GM18498 (cell line): Measurements from ENCODE around the gene DLG5.

Experiments
- ATAC-seq: cut with Tn5 transposase; IDR thresholded peaks from one replicate; pipeline ENCODE4 v1.9.1; 2021; ENCODE audit warnings: mild to moderate bottlenecking, moderate library complexity; ENCODE audit not compliant: unreplicated experiment

The DLG5 gene

GRCh38 chr10:77944519-77944918 lies 18.0 kb upstream of the DLG5 start:
- no peak for ATAC-seq

- ATAC-seq = no peak
Measured at GRCh38 chr10:77943121-77943901, 16.8 kb upstream of the DLG5 start.

GRCh38 chr10:77941790-77942189 lies 15.2 kb upstream of the DLG5 start:
- no peak for ATAC-seq

GRCh38 chr10:77940627-77941026 lies 14.1 kb upstream of the DLG5 start:
- no peak for ATAC-seq

DNA sequence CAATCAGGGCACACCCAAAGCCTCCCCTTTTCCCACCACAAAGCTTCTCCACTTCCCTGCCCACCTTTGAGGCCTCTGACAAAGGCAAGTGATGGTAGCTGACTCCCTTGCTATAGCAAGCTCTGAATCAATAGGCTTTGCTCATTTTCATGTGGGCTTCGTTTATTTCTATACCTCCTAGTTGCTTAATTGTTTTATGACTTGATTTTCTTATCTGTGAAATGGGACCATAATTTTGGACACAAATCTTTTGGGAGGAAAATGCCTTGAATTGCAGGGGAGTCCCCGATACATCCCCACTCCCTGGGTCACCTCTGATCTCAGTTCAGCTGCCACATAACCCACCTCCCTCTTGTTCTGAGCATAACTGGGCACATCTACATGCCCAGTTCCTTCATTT lies 13.7 kb upstream of the DLG5 start:
- no peak for ATAC-seq

DNA sequence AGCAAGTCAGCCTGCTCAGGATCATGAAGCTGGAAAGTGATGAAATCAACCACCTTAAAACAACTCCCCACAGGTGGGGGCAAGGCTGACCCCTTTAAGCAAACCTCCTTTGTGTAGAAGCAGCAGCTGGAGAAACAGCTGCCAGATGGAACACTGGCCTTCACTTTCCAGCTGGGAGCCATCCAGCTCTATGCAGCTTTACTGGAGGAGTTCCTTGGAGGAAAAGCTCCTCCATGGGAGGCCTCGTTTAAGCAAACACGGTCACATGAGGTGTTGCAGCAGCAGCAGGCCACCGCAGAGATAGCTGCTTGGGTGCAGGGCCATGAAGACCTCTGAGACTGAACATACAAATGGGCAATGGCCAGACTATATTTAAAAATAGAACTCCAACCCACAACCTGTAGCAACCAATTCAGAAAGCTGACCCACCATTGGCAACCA lies 13.0 kb upstream of the DLG5 start:
- no peak for ATAC-seq

DNA sequence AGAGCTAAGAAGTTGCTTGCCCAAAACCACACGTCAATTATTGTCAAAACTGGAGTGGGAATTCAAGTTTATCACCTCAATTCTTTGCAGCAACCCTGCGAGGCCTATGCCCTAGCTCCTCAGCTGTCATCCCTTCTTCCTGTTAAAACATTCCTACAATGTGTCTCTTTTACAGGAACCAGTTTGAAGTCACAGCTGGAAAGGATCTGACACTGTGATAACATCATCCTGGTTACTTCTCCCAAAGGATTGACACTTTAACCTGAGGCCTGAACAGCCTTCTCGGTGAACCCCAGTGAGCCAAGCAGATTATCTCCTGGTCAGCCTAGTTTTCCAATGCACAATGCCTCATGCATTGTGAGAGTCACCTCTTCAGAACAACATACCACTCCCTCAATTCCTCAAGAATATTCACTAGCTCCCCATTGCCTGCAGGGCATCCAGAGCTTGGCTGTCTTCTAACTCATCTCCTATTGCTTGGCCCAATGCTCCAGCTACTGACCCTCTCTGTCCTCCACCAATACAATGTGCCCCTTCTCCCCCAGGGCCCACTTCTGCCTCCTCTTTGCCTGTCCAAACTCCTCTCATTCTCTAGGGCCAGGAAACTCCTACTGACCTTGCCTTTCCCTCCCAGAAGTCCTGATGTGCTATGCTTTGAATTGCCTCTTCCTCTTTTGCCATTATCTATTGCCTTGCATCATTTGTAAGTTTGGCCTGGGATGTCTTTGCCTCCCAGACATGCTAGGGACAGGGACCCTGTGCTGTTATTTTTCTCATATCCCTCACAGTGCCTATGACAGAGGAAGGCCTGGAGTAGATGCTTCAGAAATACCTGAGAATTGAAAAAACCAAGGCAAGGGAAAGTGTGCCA lies 10.4 kb upstream of the DLG5 start:
- ATAC-seq = no peak

DNA sequence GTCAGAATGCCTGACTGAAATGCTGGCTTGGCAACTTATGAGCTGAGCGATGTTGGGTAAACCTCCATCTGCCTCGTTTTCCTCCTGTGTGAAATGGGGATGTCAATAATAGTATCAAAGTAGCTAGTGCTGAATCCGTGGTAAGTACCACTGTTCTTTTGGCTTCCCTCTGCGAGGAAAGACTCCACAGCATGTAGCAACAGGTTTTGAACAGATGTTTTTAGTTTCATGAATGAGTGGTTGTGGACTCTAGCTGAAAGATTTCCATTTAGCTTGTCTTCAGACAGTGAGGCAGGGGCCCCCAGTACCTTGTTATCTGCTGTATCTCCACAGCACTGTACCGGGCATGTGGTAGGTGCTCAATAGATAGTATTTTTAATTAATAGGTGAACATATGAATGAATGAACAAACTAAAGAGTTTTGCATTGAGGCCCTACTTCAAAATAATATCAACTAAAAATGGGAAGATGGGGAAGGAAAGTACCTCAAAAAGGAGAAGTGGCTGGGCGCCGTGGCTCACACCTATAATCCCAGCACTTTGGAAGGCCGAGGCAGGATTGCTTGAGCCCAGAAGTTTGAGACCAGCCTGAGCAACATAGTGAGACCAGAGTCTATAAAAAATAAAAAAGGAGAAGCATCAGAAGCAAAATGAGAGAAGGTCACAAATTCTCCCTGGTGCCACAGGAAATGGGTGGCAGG lies 5.6 kb upstream of the DLG5 start:
- no peak for ATAC-seq

GRCh38 chr10:77927402-77928246 lies 1.1 kb upstream of the DLG5 start:
- no peak for ATAC-seq

DNA sequence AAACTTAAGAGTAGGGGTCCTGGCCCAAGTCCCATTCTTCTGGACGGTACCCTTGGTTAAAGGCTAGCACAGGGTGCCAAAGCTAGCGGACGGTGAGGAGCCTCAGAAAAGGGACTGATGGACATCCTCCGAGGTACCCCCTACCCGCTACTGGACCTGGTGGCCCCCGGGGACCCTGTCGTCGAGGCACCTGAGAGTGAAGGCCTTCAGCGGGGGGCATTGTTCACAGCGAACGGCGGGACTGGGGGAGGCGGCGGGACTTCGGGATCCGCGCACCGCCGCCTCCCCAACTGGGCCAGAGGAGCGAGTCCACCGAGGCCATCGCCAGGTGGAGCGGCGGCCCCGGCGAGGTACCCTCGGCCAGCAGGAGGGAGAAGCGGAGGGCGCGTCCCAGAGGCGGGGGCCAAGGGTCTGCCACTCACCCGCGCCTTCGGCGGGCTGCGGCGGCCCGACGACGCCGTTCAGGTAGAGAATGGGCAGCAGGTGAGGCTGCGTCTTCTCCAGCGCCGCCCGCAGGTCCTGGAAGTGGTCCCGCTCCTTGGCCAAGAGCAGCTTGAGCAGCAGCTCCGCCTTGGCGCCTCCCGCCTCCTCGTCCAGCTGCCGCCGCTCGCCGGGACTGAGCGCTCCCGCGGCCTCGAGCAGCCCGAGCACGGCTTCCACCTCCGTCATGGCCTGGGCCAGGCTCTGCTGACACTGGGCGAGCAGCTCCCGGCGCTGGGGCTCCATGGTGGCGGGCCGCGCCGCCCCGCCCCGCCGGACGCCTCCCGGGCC lies 575 bp downstream of the DLG5 start:
- peak; percentile 67 for ATAC-seq

- ATAC-seq = no peak
Measured at GRCh38 chr10:77925410-77925794, 1.2 kb downstream of the DLG5 start.

DNA sequence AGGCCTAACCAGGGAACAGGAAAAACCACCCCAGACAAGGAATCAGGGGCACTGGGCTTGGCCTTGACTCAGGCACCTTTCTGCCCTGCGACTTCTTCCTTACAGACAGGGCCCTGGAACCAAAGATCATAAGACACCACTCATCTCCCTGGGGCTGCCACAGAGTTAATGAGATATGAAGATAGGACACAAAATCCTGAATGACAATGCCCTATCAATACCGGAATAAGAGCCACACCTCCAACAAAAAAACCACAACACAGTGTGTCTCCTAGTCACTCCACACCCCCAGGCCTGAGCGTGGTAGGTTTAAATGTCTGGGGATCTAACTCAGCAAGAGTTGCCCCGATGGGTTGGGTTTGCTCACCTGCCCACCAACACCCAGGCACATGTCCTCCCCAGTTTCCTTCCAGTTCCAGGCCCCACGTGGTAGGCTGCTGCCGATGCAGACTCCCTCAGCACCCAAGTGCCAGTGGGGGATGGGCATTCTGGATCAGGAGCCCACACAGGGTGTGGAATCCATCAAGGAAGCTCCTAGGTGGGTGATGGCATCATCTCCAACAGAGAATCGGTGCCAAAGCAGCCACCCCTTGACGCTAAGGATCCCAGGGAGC lies 3.9 kb downstream of the DLG5 start:
- ATAC-seq = no peak

GRCh38 chr10:77922055-77922454 lies 4.5 kb downstream of the DLG5 start:
- no peak for ATAC-seq

DNA sequence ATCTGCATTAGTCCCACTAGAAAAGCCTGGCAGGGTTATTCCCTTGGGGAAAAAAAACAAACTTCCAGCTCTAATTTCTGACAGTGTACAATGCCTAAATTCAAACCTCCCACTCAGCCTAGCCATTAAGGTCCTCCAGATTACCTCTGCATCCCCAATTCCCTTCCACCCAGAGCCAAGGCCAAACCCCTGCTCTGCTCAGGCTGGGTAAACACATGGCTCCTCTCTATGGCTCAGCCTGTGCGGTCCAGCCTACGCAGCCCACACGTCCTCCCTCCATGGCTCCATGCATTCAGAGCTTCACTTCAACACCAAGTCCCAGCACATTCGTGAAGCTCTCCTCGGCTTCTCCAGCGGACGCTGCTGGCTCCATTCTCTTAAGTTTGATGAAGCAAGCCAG lies 5.2 kb downstream of the DLG5 start:
- ATAC-seq = no peak

DNA sequence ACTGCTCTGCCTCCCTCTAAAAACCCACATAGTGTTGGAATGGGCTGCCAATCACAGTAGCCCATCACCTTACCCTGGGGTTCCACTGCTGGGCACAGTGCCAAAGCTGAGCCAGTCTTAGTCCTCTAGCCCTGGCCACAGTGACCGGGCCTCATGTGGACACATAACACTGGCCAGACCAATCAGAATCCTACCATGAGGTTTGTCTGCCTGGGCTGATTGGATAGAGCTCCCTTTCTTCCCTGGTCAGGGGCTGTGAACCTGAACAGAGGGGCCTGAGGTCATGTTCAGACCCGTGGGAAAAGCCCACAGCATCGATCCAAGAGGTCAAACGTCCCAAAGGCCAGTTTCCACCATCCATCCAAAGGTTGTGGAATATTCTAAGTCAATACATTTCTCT lies 6.1 kb downstream of the DLG5 start:
- ATAC-seq = no peak

DNA sequence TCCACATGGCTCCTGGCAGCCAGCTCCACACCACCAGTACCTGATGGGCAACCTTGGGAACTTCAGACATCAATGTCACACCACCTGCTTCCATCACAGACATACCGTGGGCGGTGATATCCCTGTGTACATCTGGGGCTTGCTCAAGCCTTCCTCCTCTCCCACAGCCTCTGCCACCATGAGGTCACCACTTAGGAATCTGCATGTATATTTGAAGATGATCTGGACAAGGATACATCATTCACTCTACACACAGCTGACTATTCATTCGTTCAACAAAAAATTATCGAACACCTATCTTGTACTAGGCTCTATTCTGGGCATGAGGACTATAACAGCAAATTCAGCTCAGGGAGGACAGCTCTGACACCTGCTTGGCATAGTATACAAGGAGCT lies 6.8 kb downstream of the DLG5 start:
- ATAC-seq = no peak

DNA sequence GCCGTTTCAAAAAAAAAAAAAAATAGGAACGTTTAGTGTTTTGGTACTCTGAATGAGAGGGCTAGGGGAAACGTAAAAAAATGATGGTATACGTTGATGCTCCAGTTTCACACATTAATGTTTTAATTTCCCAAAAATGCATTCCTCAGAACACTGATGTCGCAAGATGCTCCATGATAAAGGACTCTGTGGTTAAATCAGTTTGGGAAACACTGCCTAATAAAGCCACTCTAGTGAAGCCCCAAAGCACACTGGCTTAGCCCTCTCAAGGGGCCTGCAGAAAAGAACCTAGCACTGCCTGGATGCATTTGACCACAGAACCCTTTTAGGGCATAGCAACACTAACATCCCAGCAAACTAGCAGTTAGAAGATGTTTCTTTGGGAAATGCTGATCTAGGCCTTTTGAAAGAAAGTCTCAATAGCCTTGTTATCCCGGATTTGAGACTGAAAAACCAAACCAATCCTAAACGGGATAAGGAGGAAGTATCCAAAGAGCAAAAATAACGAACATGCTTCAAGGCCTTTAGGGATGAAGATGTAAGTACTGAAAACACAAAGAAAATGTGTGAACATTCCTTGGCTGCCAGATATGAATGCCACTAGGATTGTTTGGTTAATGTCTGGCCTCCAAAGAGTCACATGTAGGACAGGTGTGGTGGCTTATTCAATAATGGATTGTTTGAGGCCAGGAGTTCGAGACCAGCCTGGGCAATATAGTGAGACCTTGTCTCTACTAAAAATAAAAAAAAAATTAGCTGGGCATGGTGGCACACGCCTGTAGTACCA lies 11.0 kb downstream of the DLG5 start:
- no peak for ATAC-seq

DNA sequence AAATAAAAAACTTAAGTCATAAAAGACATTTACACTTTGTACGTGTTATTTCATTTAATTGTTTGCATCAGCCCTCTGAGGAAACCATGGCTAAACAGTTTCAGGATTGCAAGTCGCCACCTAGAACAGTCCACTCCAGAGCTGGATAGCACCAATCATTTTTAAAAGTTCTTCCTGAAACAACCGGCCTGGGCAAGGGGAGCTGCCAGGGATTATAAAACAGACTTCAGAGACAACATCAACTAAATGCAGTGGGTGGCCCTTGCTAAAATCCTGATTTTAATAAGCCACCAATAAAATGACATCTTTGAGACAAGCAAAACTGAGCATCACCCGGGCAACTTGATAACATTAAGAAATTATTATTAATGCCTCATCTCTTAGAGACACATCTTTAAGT lies 13.5 kb downstream of the DLG5 start:
- ATAC-seq = no peak

DNA sequence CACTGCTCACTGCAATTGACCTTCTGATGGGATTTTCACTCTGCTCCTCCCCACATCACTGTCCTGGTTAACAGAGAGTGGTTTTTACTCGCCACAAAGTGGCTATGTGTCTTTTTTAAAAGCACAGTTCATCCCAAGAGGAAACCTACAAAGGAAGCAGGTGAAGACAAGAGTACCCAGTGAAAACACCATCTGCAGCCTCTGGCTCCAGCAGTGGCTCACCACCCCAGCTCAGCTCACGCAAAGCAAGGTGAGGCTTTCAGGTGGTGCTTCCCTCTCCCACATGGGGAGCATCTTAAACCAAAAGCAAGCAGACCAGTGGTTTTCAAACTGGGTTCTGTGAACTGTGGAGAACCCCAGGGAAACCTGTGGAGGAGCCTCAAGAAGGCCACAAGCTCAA lies 14.0 kb downstream of the DLG5 start:
- no peak for ATAC-seq
